MCF 10A (cell line): ENCODE measurements around the gene PALLD. TPM values are rescaled to one million over a fixed set of nuclear protein-coding genes. Genes with fewer than 3 reads are reported as not detected.

Experiments
- BruUV-seq: library from RNA; stranded (reverse); fragments of 400-500 nt; replicated peaks from 2 replicates; lab custom pipeline; 2021; lab: Mats Ljungman, UMichigan
- CTCF ChIA-PET: fragments of 300-600 bp; sonication (Branson Sonifier 250); formaldehyde crosslinking; extraction: SDS; loops from one replicate; lab custom pipeline; 2021; ENCODE audit warnings: antibody characterized with exemption, inconsistent platforms; lab: Yijun Ruan, JAX
- POLR2A ChIA-PET: fragments of 300-600, 350-650 bp; sonication (Branson Sonifier 250); formaldehyde crosslinking; extraction: SDS; loops from one replicate; lab custom pipeline; 2020; ENCODE audit warnings: antibody characterized with exemption, inconsistent platforms; lab: Yijun Ruan, JAX
- DNase-seq: peaks from one replicate; pipeline ENCODE4 v3.0.0-alpha.2; 2018; ENCODE audit not compliant: unreplicated experiment
- H3K27ac Mint-ChIP-seq: one replicate; pipeline ENCODE4 v1.8.0; 2022; ENCODE audit warnings: mild to moderate bottlenecking, low read depth, mixed read lengths; ENCODE audit not compliant: unreplicated experiment
- H3K27me3 Mint-ChIP-seq: one replicate; pipeline ENCODE4 v1.8.0; 2022; ENCODE audit warnings: mixed read lengths; ENCODE audit not compliant: insufficient read depth, unreplicated experiment
- H3K36me3 Mint-ChIP-seq: one replicate; pipeline ENCODE4 v1.8.0; 2022; ENCODE audit warnings: mild to moderate bottlenecking, moderate library complexity, mixed read lengths; ENCODE audit not compliant: insufficient read depth, unreplicated experiment
- H3K4me1 Mint-ChIP-seq: one replicate; pipeline ENCODE4 v1.8.0; 2022; ENCODE audit warnings: mixed read lengths; ENCODE audit not compliant: insufficient read depth, unreplicated experiment
- H3K4me3 Mint-ChIP-seq: one replicate; pipeline ENCODE4 v1.8.0; 2022; ENCODE audit warnings: mild to moderate bottlenecking, moderate library complexity, mixed read lengths; ENCODE audit not compliant: unreplicated experiment
- H3K9me3 Mint-ChIP-seq: one replicate; pipeline ENCODE4 v1.8.0; 2022; ENCODE audit warnings: mixed read lengths; ENCODE audit not compliant: unreplicated experiment
- intact Hi-C: fragments of 100-400 bp; cut with micrococcal nuclease; formaldehyde crosslinking; loops from 2 replicates; pipeline ENCODE4 v1.14.1; 2022
- total RNA-seq: library from RNA; stranded (reverse); gene quantifications from 2 replicates; pipeline ENCODE4 v1.2.3, GENCODE V29; 2022
- TF ChIP-seq, protein P1 (sequence below): fragments of 200-600 bp; IDR thresholded peaks from one replicate; pipeline ENCODE4 v1.8.0; 2022; ENCODE audit warnings: antibody characterized with exemption, mild to moderate bottlenecking; ENCODE audit not compliant: unreplicated experiment

Gene PALLD
- total RNA-seq, 1 experiment from 2014 or later = 191 TPM

DNA sequence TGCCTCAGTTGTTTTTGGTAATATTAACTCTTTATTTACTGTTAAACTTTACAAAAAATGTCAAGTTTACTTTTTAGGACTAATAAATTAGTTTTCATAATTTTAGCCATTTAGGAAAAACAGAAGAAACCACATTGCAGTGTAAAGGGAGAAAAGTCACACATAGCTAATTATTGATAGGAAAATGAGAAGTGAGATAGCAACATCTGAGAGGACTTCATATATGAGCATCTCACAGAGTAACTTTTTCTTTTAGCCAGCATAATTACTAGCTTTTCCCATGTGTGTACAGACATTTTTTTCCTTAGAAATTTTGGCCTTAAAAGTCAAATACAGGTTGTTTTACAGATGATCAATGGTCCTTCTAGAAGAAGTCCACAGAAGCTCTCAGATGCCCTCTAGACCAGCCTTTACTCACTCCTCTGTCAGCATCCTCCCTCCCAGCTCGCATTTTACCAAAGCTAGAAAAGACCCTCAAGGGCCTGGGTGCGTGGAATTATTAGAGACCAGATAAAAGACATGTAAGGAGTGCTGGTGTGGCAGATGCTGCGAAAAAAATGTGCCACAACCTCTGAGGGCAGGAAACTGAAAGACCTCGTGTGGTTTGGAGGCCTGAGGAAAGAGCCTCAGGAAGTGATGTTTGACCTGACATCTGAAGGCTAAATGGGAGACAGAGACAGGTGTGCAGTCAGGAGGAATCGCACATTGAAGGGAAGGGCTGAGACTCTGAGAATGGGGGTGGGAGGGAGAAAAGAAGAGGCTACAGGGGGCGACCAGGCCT, 356.3 kb downstream of the PALLD start:
- ChIA-PET POLR2A (interaction anchor here (1.0 to 1.3 kb wide), 4 partner anchors 13 to 23 kb away, joined by 3 to 7 read pairs (median 4); no protein-coding TSS in a partner anchor), CTCF (interaction anchor here (1.0 to 1.4 kb wide), 4 partner anchors 12 to 268 kb away, joined by 3 to 7 read pairs (median 4); no protein-coding TSS in a partner anchor)
- BruUV-seq = no TSS peak
- intact Hi-C loops = no loop called here
- H3K4me3 Mint-ChIP-seq = no peak overlapping the region
- H3K27ac Mint-ChIP-seq = peak overlapping the region; percentile 55
- H3K36me3 Mint-ChIP-seq = peaks cover 91% of the 10 kb centered on the region
- TF ChIP-seq, protein P1, sequence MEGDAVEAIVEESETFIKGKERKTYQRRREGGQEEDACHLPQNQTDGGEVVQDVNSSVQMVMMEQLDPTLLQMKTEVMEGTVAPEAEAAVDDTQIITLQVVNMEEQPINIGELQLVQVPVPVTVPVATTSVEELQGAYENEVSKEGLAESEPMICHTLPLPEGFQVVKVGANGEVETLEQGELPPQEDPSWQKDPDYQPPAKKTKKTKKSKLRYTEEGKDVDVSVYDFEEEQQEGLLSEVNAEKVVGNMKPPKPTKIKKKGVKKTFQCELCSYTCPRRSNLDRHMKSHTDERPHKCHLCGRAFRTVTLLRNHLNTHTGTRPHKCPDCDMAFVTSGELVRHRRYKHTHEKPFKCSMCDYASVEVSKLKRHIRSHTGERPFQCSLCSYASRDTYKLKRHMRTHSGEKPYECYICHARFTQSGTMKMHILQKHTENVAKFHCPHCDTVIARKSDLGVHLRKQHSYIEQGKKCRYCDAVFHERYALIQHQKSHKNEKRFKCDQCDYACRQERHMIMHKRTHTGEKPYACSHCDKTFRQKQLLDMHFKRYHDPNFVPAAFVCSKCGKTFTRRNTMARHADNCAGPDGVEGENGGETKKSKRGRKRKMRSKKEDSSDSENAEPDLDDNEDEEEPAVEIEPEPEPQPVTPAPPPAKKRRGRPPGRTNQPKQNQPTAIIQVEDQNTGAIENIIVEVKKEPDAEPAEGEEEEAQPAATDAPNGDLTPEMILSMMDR = no peak
- no peaks in the 10 kb centered on the region for H3K9me3 Mint-ChIP-seq
- DNase-seq = no peak
- peaks cover 34% of the 10 kb centered on the region for H3K4me1 Mint-ChIP-seq
- H3K27me3 Mint-ChIP-seq = no peaks in the 10 kb centered on the region

DNA sequence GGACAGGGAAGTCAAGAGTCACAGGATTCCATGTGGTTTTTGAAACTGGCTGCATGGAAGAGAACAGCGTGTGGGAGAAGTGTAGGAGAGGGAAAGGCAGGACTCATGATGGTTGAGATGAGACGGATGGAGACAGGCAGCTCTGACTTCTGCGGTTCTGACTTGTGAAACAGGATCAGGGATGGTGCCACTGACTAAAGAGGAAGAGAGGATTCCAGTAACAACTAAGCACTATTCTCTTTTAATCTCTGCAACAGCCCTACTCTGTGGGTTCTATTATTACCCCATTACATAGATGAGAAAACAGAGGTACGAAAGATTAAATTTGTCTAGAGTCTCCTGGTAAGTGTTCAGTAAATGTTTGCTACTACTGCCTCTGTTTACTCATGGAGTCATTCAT, 356.9 kb downstream of the PALLD start:
- H3K4me1 Mint-ChIP-seq = peaks cover 27% of the 10 kb centered on the region
- POLR2A ChIA-PET = no interaction called here
- H3K27ac Mint-ChIP-seq = peak overlapping the region; percentile 55
- intact Hi-C loops = no loop called here
- no TSS peak for BruUV-seq
- H3K36me3 Mint-ChIP-seq = peaks cover 90% of the 10 kb centered on the region
- H3K4me3 Mint-ChIP-seq = no peak overlapping the region
- DNase-seq = no peak
- no peaks in the 10 kb centered on the region for H3K27me3 Mint-ChIP-seq
- TF ChIP-seq, protein P1 = no peak
- H3K9me3 Mint-ChIP-seq = no peaks in the 10 kb centered on the region
- CTCF ChIA-PET = interaction anchor here (1.0 to 1.8 kb wide), 4 partner anchors 9 to 268 kb away, joined by 3 to 5 read pairs (median 4); no protein-coding TSS in a partner anchor

DNA sequence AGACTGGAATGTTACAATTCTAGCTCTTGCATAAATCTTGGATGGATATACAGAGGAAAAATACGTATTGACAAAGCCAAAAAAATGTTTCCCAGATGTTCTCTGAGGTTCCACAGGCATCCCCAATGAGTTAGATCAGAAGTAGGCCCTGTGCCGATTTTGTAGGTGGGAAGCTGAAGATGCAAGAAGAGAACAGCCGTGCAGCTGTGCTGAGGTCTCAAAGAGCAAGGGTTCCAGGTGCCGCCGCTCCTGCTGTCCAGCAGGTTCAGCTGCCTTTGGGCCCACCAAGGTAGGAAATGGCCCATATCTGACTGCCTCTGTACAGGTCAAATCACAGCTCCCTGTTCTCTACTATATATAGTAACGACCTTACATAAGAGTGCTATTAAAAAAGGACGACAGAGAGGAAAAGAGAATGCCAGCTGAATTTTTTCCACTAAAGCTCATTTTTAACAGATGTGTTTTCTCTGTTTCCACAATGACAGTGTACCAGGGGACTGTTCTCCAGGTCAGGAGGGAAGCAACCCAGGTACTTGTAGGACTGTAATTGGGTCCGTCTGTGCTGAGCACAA, 357.6 kb downstream of the PALLD start:
- Mint-ChIP-seq H3K27me3 (no peaks in the 10 kb centered on the region), H3K36me3 (peaks cover 91% of the 10 kb centered on the region), H3K27ac (peak overlapping the region; percentile 55), H3K9me3 (no peaks in the 10 kb centered on the region), H3K4me1 (peaks cover 26% of the 10 kb centered on the region), H3K4me3 (no peak overlapping the region)
- POLR2A ChIA-PET = interaction anchor here (0.7 kb wide), 1 partner anchor 16 kb away, joined by 3 read pairs; no protein-coding TSS in a partner anchor
- no TSS peak for BruUV-seq
- no peak for DNase-seq
- intact Hi-C loops = no loop called here
- TF ChIP-seq, protein P1 = no peak
- CTCF ChIA-PET = interaction anchor here (0.7 to 1.8 kb wide), 5 partner anchors 9 to 338 kb away, joined by 3 to 5 read pairs (median 3); no protein-coding TSS in a partner anchor

DNA sequence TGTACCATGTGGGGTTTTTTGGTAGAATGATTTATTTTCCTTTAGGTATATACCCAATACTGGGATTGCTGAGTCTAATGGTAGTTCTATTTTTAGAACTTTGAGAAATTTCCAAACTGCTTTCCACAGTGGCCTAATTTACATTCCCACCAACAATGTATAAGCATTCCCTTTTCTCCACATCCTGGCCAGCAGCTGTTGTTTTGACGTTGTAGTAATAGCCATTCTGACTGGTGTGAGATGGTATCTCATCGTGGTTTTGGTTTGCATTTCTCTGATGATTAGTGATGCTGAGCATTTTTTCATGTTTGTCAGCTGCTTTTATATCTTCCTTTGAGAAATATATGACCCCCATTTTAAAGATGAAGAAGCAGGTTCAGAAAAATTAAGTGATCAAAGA, 359.5 kb downstream of the PALLD start:
- POLR2A ChIA-PET = interaction anchor here (0.9 to 1.0 kb wide), 3 partner anchors 9 to 271 kb away, joined by 3 to 4 read pairs (median 3); no protein-coding TSS in a partner anchor
- TF ChIP-seq, protein P1 = no peak
- Mint-ChIP-seq H3K4me3 (no peak overlapping the region), H3K36me3 (peaks cover 92% of the 10 kb centered on the region), H3K27ac (no peak overlapping the region), H3K9me3 (no peaks in the 10 kb centered on the region), H3K4me1 (peaks cover 25% of the 10 kb centered on the region), H3K27me3 (no peaks in the 10 kb centered on the region)
- CTCF ChIA-PET = interaction anchor here (1.0 kb wide), 1 partner anchor 8 kb away, joined by 4 read pairs; no protein-coding TSS in a partner anchor
- peak; percentile 13 for DNase-seq
- intact Hi-C loops = no loop called here
- BruUV-seq = no TSS peak
